Measurements from ENCODE around the gene TTBK2.

The TTBK2 gene

GRCh38 chr15:42868683-42869082 lies 51.9 kb downstream of the TTBK2 start:
- no peak for TF ChIP-seq CTCF (IDR thresholded peaks at IDR 0.05; ENCODE audit: unreplicated experiment in 3 of 3)
- H3K9me3 Mint-ChIP-seq: no peaks in the 10 kb centered on the region
- H3K36me3 Mint-ChIP-seq (ENCODE audit: low read depth): peaks cover 42% of the 10 kb centered on the region
- no peak overlapping the region for H3K4me3 Mint-ChIP-seq
- H3K27me3 Mint-ChIP-seq (ENCODE audit: low read depth): no peaks in the 10 kb centered on the region
- no peaks in the 10 kb centered on the region for H3K4me1 Mint-ChIP-seq
- no peak overlapping the region for H3K27ac Mint-ChIP-seq

GRCh38 chr15:42863572-42864239 lies 56.9 kb downstream of the TTBK2 start:
- Mint-ChIP-seq H3K27me3 (ENCODE audit: low read depth) (no peaks in the 10 kb centered on the region), H3K4me1 (peaks cover 10% of the 10 kb centered on the region), H3K9me3 (peaks cover 12% of the 10 kb centered on the region), H3K27ac (no peak overlapping the region), H3K4me3 (no peak overlapping the region), H3K36me3 (ENCODE audit: low read depth) (peaks cover 67% of the 10 kb centered on the region)
- no peak for TF ChIP-seq CTCF (IDR thresholded peaks at IDR 0.05; ENCODE audit: unreplicated experiment in 3 of 3)

GRCh38 chr15:42858999-42859789 lies 61.4 kb downstream of the TTBK2 start:
- H3K9me3 Mint-ChIP-seq: peaks cover 19% of the 10 kb centered on the region
- no peaks in the 10 kb centered on the region for H3K27me3 Mint-ChIP-seq (ENCODE audit: low read depth)
- no peak overlapping the region for H3K27ac Mint-ChIP-seq
- peaks cover 10% of the 10 kb centered on the region for H3K4me1 Mint-ChIP-seq
- no peak for TF ChIP-seq CTCF (IDR thresholded peaks at IDR 0.05; ENCODE audit: unreplicated experiment in 3 of 3)
- H3K36me3 Mint-ChIP-seq (ENCODE audit: low read depth): peaks cover 57% of the 10 kb centered on the region
- no peak overlapping the region for H3K4me3 Mint-ChIP-seq

GRCh38 chr15:42858540-42858939 lies 62.0 kb downstream of the TTBK2 start:
- no peak overlapping the region for H3K4me3 Mint-ChIP-seq
- TF ChIP-seq CTCF (IDR thresholded peaks at IDR 0.05; ENCODE audit: unreplicated experiment in 3 of 3): no peak
- peaks cover 51% of the 10 kb centered on the region for H3K36me3 Mint-ChIP-seq (ENCODE audit: low read depth)
- peaks cover 19% of the 10 kb centered on the region for H3K9me3 Mint-ChIP-seq
- H3K27me3 Mint-ChIP-seq (ENCODE audit: low read depth): no peaks in the 10 kb centered on the region
- H3K4me1 Mint-ChIP-seq: peaks cover 10% of the 10 kb centered on the region
- H3K27ac Mint-ChIP-seq: no peak overlapping the region

GRCh38 chr15:42854576-42854975 lies 66.0 kb downstream of the TTBK2 start:
- TF ChIP-seq CTCF (IDR thresholded peaks at IDR 0.05; ENCODE audit: unreplicated experiment in 3 of 3): no peak
- peaks cover 10% of the 10 kb centered on the region for H3K4me1 Mint-ChIP-seq
- no peak overlapping the region for H3K27ac Mint-ChIP-seq
- H3K4me3 Mint-ChIP-seq: no peak overlapping the region
- H3K27me3 Mint-ChIP-seq (ENCODE audit: low read depth): no peaks in the 10 kb centered on the region
- peaks cover 8% of the 10 kb centered on the region for H3K9me3 Mint-ChIP-seq
- peaks cover 22% of the 10 kb centered on the region for H3K36me3 Mint-ChIP-seq (ENCODE audit: low read depth)
